HEK293 (cell line): Measurements from ENCODE around the gene HIKESHI.

Experiments used
- CTCF ChIA-PET: fragments of 350-600 bp; formaldehyde crosslinking; extraction: SDS; loops from one replicate; lab custom pipeline; 2021; ENCODE audit warnings: antibody characterized with exemption; lab: Yijun Ruan, JAX
- POLR2A ChIA-PET: fragments of 300-600 bp; formaldehyde crosslinking; extraction: SDS; loops from one replicate; lab custom pipeline; 2020; ENCODE audit warnings: antibody characterized with exemption, inconsistent platforms; lab: Yijun Ruan, JAX
- H3K27ac ChIP-seq: fragments of 200-500 bp; sonication (Bioruptor generic); 2 replicates; pipeline ENCODE4 v1.5.1; 2014; ENCODE audit warnings: low read depth, low read length, control low read depth, inconsistent platforms; ENCODE audit errors: extremely low read depth
- H3K36me3 ChIP-seq, 2 experiments: fragments of 200-500 bp in 1 of 2; sonication (Bioruptor generic) in 1 of 2; 1 replicate in 1 of 2; 2 replicates in 1 of 2; pipeline ENCODE4 v1.5.1; 2014 to 2017; ENCODE audit warnings: inconsistent platforms in 2 of 2, low read length in 2 of 2; ENCODE audit not compliant: control insufficient read depth in 2 of 2, insufficient read depth in 1 of 2
- H3K4me1 ChIP-seq: fragments of 200-500 bp; sonication (Bioruptor generic); 2 replicates; pipeline ENCODE4 v1.5.1; 2014; ENCODE audit warnings: mild to moderate bottlenecking, low read length, inconsistent platforms; ENCODE audit not compliant: control insufficient read depth, insufficient read depth
- H3K4me3 ChIP-seq: 2 replicates; pipeline ENCODE4 v1.5.1; 2011; ENCODE audit warnings: low read depth, mild to moderate bottlenecking, control low read depth, low read length, moderate library complexity
- H3K9me3 ChIP-seq: fragments of 200-500 bp; sonication (Bioruptor generic); 2 replicates; pipeline ENCODE4 v1.5.1; 2014; ENCODE audit warnings: low read depth, low read length, inconsistent platforms; ENCODE audit not compliant: control insufficient read depth, insufficient read depth
- KLF8 ChIP-seq: fragments of 450-650 bp; formaldehyde crosslinking; IDR thresholded peaks from 2 replicates; pipeline ENCODE4 v1.5.1; 2016; ENCODE audit warnings: missing biosample characterization, missing genetic modification characterization
- MZF1 ChIP-seq: fragments of 450-650 bp; formaldehyde crosslinking; IDR thresholded peaks from 2 replicates; pipeline ENCODE4 v1.5.1; 2017; ENCODE audit warnings: missing biosample characterization, missing genetic modification characterization, borderline replicate concordance
- OSR2 ChIP-seq: fragments of 450-650 bp; formaldehyde crosslinking; IDR thresholded peaks from 2 replicates; pipeline ENCODE4 v1.5.1; 2016; ENCODE audit warnings: missing biosample characterization, missing genetic modification characterization
- RBAK ChIP-seq: fragments of 450-650 bp; formaldehyde crosslinking; IDR thresholded peaks from 2 replicates; pipeline ENCODE4 v1.5.1; 2016; ENCODE audit warnings: missing biosample characterization, missing genetic modification characterization
- SCRT2 ChIP-seq: fragments of 450-650 bp; formaldehyde crosslinking; IDR thresholded peaks from 2 replicates; pipeline ENCODE4 v1.5.1; 2016; ENCODE audit warnings: missing biosample characterization, missing genetic modification characterization
- ZNF394 ChIP-seq: fragments of 450-650 bp; formaldehyde crosslinking; IDR thresholded peaks from 2 replicates; pipeline ENCODE4 v1.5.1; 2016; ENCODE audit warnings: missing biosample characterization, missing genetic modification characterization, mild to moderate bottlenecking, moderate library complexity, borderline replicate concordance
- ZNF529 ChIP-seq: fragments of 450-650 bp; formaldehyde crosslinking; IDR thresholded peaks from 2 replicates; pipeline ENCODE4 v1.5.1; 2017; ENCODE audit warnings: missing genetic modification characterization, missing biosample characterization; ENCODE audit not compliant: insufficient replicate concordance
- ZNF549 ChIP-seq: fragments of 450-650 bp; IDR thresholded peaks from 2 replicates; pipeline ENCODE4 v1.5.1; 2018; ENCODE audit warnings: missing biosample characterization, missing genetic modification characterization, mild to moderate bottlenecking, inconsistent platforms, moderate library complexity
- ZNF571 ChIP-seq: fragments of 450-650 bp; formaldehyde crosslinking; IDR thresholded peaks from 2 replicates; pipeline ENCODE4 v1.5.0; 2017; ENCODE audit warnings: missing biosample characterization, missing genetic modification characterization
- ZNF621 ChIP-seq: fragments of 450-650 bp; formaldehyde crosslinking; IDR thresholded peaks from 2 replicates; pipeline ENCODE4 v1.5.1; 2017; ENCODE audit warnings: missing biosample characterization, missing genetic modification characterization
- TF ChIP-seq, protein P1 (sequence below): fragments of 450-650 bp; formaldehyde crosslinking; IDR thresholded peaks from 2 replicates; pipeline ENCODE4 v1.5.1; 2017; ENCODE audit warnings: missing biosample characterization, missing genetic modification characterization
- TF ChIP-seq, protein P2 (sequence below): fragments of 450-650 bp; formaldehyde crosslinking; conservative IDR thresholded peaks from 2 replicates; pipeline ENCODE4 v1.5.1; 2016; ENCODE audit warnings: low read depth, missing biosample characterization, missing genetic modification characterization
- TF ChIP-seq, protein P3 (sequence below): fragments of 450-650 bp; formaldehyde crosslinking; IDR thresholded peaks from 2 replicates; pipeline ENCODE4 v1.5.1; 2016; ENCODE audit warnings: missing biosample characterization, missing genetic modification characterization
- TF ChIP-seq, protein P4 (sequence below): fragments of 450-650 bp; formaldehyde crosslinking; conservative IDR thresholded peaks from 2 replicates; pipeline ENCODE4 v1.5.1; 2016; ENCODE audit warnings: low read depth, missing biosample characterization, missing genetic modification characterization
- TF ChIP-seq, protein P5 (sequence below): fragments of 450-650 bp; formaldehyde crosslinking; IDR thresholded peaks from 2 replicates; pipeline ENCODE4 v1.5.1; 2017; ENCODE audit warnings: missing biosample characterization, missing genetic modification characterization
- TF ChIP-seq, protein P6 (sequence below): fragments of 450-650 bp; formaldehyde crosslinking; IDR thresholded peaks from 2 replicates; pipeline ENCODE4 v1.5.1; 2017; ENCODE audit warnings: missing biosample characterization, missing genetic modification characterization

The HIKESHI gene

DNA sequence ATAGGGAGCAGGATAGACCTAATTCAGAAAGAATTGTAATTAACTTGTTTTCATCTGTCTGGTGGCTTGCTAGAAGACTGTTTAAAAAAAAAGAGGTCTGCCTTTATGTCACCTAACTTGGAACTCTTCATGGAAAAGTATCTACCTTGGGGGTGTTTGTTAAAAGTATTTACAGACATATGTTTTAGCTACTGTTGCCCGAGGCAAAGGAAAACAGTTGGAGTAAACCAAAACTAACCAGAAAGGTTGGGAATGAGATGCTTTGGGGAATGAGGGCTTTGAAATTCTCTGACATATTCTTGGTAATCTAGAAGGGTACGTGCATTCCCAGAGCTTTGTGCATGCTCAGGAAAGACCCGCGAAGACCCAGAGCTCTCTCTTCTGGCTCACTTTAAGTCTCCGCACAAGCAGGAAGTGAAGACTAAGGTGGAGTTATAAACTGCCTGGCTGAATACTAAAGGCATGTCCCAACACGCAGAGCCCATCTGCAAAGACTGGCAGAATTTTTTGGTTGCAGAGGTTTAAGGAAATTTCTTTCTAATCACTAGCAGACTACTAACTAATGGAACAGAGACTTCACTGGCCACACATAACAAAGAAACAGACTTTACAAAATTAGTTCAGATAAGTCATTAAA is 33.2 kb downstream of the HIKESHI start:
- CTCF ChIA-PET, result no interaction called here
- Histone ChIP-seq H3K36me3 (peaks cover 5 to 41% of the 10 kb centered on the region in 2 experiments; a peak in 2 of 3 replicates), H3K4me1 (no peaks in the 10 kb centered on the region), H3K4me3 (no peak overlapping the region), H3K27ac (no peak overlapping the region), H3K9me3 (no peaks in the 10 kb centered on the region)
- TF ChIP-seq, protein P1, sequence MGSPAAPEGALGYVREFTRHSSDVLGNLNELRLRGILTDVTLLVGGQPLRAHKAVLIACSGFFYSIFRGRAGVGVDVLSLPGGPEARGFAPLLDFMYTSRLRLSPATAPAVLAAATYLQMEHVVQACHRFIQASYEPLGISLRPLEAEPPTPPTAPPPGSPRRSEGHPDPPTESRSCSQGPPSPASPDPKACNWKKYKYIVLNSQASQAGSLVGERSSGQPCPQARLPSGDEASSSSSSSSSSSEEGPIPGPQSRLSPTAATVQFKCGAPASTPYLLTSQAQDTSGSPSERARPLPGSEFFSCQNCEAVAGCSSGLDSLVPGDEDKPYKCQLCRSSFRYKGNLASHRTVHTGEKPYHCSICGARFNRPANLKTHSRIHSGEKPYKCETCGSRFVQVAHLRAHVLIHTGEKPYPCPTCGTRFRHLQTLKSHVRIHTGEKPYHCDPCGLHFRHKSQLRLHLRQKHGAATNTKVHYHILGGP (tag by site-specific recombination), result no peak
- TF ChIP-seq ZNF529, result no peak
- TF ChIP-seq, protein P2, sequence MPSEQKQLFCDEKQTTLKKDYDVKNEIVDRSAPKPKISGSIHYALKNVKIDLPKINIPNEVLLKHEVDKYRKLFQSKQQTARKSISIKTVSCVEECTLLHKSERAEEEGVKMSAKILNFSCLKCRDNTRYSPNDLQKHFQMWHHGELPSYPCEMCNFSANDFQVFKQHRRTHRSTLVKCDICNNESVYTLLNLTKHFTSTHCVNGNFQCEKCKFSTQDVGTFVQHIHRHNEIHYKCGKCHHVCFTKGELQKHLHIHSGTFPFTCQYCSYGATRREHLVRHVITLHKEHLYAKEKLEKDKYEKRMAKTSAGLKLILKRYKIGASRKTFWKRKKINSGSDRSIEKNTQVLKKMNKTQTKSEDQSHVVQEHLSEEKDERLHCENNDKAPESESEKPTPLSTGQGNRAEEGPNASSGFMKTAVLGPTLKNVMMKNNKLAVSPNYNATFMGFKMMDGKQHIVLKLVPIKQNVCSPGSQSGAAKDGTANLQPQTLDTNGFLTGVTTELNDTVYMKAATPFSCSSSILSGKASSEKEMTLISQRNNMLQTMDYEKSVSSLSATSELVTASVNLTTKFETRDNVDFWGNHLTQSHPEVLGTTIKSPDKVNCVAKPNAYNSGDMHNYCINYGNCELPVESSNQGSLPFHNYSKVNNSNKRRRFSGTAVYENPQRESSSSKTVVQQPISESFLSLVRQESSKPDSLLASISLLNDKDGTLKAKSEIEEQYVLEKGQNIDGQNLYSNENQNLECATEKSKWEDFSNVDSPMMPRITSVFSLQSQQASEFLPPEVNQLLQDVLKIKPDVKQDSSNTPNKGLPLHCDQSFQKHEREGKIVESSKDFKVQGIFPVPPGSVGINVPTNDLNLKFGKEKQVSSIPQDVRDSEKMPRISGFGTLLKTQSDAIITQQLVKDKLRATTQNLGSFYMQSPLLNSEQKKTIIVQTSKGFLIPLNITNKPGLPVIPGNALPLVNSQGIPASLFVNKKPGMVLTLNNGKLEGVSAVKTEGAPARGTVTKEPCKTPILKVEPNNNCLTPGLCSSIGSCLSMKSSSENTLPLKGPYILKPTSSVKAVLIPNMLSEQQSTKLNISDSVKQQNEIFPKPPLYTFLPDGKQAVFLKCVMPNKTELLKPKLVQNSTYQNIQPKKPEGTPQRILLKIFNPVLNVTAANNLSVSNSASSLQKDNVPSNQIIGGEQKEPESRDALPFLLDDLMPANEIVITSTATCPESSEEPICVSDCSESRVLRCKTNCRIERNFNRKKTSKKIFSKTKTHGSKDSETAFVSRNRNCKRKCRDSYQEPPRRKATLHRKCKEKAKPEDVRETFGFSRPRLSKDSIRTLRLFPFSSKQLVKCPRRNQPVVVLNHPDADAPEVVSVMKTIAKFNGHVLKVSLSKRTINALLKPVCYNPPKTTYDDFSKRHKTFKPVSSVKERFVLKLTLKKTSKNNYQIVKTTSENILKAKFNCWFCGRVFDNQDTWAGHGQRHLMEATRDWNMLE (tag by site-specific recombination), result no peak
- TF ChIP-seq ZNF571 (tag by site-specific recombination), result no peak
- TF ChIP-seq MZF1 (tag by site-specific recombination), result no peak
- TF ChIP-seq ZNF394 (tag by site-specific recombination), result no peak
- no peak for TF ChIP-seq ZNF549 (tag by site-specific recombination)
- POLR2A ChIA-PET, result no interaction called here

DNA sequence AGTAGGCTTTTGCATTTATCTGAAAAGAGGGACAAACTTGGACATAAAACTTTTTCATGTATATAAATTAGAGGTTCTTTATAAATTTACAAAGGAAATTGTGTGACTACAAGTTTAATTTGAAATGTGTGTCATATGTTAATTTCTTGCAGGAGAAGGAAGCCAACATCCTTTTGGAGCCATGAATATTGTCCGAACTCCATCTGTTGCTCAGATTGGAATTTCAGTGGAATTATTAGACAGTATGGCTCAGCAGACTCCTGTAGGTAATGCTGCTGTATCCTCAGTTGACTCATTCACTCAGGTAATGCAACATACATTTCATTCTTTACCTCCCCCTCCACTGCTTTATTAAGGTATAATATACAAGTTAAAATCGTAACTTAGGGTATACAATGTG is 35.2 kb downstream of the HIKESHI start:
- H3K4me3 ChIP-seq, result no peak overlapping the region
- ChIA-PET CTCF (interaction anchor here (1.0 kb wide), 1 partner anchor 9 kb away, joined by 4 read pairs; no protein-coding TSS in a partner anchor), POLR2A (no interaction called here)
- H3K36me3 ChIP-seq, result peaks cover 5 to 41% of the 10 kb centered on the region in 2 experiments; a peak in 2 of 3 replicates
- H3K9me3 ChIP-seq, result no peaks in the 10 kb centered on the region
- H3K4me1 ChIP-seq, result no peaks in the 10 kb centered on the region
- H3K27ac ChIP-seq, result no peak overlapping the region
- TF ChIP-seq, protein P3, sequence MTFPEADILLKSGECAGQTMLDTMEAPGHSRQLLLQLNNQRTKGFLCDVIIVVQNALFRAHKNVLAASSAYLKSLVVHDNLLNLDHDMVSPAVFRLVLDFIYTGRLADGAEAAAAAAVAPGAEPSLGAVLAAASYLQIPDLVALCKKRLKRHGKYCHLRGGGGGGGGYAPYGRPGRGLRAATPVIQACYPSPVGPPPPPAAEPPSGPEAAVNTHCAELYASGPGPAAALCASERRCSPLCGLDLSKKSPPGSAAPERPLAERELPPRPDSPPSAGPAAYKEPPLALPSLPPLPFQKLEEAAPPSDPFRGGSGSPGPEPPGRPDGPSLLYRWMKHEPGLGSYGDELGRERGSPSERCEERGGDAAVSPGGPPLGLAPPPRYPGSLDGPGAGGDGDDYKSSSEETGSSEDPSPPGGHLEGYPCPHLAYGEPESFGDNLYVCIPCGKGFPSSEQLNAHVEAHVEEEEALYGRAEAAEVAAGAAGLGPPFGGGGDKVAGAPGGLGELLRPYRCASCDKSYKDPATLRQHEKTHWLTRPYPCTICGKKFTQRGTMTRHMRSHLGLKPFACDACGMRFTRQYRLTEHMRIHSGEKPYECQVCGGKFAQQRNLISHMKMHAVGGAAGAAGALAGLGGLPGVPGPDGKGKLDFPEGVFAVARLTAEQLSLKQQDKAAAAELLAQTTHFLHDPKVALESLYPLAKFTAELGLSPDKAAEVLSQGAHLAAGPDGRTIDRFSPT, result no peak
- TF ChIP-seq SCRT2 (tag by site-specific recombination) (no peak), KLF8 (tag by site-specific recombination) (no peak), OSR2 (tag by site-specific recombination) (no peak), ZNF621 (no peak), RBAK (tag by site-specific recombination) (no peak)
- TF ChIP-seq, protein P4, sequence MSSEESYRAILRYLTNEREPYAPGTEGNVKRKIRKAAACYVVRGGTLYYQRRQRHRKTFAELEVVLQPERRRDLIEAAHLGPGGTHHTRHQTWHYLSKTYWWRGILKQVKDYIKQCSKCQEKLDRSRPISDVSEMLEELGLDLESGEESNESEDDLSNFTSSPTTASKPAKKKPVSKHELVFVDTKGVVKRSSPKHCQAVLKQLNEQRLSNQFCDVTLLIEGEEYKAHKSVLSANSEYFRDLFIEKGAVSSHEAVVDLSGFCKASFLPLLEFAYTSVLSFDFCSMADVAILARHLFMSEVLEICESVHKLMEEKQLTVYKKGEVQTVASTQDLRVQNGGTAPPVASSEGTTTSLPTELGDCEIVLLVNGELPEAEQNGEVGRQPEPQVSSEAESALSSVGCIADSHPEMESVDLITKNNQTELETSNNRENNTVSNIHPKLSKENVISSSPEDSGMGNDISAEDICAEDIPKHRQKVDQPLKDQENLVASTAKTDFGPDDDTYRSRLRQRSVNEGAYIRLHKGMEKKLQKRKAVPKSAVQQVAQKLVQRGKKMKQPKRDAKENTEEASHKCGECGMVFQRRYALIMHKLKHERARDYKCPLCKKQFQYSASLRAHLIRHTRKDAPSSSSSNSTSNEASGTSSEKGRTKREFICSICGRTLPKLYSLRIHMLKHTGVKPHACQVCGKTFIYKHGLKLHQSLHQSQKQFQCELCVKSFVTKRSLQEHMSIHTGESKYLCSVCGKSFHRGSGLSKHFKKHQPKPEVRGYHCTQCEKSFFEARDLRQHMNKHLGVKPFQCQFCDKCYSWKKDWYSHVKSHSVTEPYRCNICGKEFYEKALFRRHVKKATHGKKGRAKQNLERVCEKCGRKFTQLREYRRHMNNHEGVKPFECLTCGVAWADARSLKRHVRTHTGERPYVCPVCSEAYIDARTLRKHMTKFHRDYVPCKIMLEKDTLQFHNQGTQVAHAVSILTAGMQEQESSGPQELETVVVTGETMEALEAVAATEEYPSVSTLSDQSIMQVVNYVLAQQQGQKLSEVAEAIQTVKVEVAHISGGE (tag by site-specific recombination), result no peak
- TF ChIP-seq, protein P5, sequence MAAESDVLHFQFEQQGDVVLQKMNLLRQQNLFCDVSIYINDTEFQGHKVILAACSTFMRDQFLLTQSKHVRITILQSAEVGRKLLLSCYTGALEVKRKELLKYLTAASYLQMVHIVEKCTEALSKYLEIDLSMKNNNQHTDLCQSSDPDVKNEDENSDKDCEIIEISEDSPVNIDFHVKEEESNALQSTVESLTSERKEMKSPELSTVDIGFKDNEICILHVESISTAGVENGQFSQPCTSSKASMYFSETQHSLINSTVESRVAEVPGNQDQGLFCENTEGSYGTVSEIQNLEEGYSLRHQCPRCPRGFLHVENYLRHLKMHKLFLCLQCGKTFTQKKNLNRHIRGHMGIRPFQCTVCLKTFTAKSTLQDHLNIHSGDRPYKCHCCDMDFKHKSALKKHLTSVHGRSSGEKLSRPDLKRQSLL, result no peak
- TF ChIP-seq, protein P6, sequence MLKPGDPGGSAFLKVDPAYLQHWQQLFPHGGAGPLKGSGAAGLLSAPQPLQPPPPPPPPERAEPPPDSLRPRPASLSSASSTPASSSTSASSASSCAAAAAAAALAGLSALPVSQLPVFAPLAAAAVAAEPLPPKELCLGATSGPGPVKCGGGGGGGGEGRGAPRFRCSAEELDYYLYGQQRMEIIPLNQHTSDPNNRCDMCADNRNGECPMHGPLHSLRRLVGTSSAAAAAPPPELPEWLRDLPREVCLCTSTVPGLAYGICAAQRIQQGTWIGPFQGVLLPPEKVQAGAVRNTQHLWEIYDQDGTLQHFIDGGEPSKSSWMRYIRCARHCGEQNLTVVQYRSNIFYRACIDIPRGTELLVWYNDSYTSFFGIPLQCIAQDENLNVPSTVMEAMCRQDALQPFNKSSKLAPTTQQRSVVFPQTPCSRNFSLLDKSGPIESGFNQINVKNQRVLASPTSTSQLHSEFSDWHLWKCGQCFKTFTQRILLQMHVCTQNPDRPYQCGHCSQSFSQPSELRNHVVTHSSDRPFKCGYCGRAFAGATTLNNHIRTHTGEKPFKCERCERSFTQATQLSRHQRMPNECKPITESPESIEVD (tag by site-specific recombination), result no peak
